GM20000 (cell line): ENCODE data around the gene BCAN.
"Not testable (repeated sequence)": the region's sequence is repeated elsewhere in the genome, so short reads cannot be mapped to it uniquely, and the experiment has no call there.

Source experiments
- DNase-seq: peaks from one replicate; pipeline ENCODE4 v3.0.0; 2012; ENCODE audit warnings: low spot score
- TF ChIP-seq, protein P1 (sequence below): IDR thresholded peaks from 2 replicates; pipeline ENCODE4 v1.5.1; 2012; ENCODE audit warnings: mild to moderate bottlenecking, control low read depth; ENCODE audit errors: extremely low read depth, missing control alignments

The BCAN gene

GRCh38 chr1:156626079-156626438 lies 15.9 kb upstream of the BCAN start:
- TF ChIP-seq, protein P1, sequence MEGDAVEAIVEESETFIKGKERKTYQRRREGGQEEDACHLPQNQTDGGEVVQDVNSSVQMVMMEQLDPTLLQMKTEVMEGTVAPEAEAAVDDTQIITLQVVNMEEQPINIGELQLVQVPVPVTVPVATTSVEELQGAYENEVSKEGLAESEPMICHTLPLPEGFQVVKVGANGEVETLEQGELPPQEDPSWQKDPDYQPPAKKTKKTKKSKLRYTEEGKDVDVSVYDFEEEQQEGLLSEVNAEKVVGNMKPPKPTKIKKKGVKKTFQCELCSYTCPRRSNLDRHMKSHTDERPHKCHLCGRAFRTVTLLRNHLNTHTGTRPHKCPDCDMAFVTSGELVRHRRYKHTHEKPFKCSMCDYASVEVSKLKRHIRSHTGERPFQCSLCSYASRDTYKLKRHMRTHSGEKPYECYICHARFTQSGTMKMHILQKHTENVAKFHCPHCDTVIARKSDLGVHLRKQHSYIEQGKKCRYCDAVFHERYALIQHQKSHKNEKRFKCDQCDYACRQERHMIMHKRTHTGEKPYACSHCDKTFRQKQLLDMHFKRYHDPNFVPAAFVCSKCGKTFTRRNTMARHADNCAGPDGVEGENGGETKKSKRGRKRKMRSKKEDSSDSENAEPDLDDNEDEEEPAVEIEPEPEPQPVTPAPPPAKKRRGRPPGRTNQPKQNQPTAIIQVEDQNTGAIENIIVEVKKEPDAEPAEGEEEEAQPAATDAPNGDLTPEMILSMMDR: no peak
- no peak for DNase-seq

DNA sequence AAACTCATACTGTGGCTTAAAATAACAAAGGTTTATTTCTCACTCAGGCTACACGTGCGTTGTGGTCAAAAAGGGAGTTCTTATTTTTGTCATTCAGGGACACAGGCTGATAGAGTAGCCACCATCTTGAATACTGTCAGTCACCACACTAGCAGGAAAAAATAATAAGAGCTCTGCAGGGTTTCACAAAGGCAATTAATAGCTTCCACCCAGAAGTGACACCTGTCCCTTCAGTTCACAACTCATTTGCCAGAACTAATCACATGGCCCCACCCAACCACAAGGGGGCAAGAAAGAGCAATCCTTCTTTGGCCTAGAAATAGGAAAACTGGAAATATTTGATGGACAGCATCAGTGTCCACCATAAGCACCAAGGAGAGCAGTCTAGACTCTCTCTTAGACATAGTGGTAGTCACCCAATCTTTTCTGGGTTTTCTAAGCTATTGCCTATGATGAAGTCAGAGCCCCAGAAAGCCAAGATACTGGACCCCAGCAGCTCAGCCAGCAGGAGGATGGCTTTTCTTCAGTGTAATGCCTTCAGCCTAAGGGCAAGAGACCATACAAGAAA lies 14.5 kb upstream of the BCAN start:
- TF ChIP-seq, protein P1: peak; percentile 78
- DNase-seq: peak; percentile 62

DNA sequence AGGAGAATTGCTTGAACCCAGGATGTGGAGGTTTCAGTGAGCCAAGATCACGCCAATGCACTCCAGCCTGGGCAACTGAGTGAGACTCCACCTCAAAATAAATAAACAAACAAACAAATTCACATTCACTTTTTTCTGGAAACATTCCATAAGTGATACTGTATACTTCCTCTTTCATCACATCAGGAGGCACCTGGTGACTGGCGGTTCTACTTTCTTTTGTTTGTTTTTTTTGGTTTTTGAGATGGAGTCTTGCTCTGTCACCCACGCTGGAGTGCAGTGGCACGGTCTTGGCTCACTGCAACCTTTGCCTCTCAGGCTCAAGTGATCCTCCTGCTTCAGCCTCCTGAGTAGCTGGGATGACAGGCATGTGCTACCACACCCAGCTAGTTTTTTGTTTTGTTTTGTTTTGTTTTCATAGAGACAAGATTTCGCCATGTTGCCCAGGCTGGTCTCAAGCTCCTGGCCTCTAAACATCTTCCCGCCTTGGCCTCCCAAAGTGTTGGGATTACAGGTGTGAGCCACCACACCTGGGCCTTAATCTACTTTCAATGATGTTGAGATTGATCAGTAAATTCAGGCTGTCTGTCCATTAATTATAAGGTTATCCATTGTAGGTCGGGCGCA lies 12.0 kb upstream of the BCAN start:
- TF ChIP-seq, protein P1: no peak
- DNase-seq: no peak

DNA sequence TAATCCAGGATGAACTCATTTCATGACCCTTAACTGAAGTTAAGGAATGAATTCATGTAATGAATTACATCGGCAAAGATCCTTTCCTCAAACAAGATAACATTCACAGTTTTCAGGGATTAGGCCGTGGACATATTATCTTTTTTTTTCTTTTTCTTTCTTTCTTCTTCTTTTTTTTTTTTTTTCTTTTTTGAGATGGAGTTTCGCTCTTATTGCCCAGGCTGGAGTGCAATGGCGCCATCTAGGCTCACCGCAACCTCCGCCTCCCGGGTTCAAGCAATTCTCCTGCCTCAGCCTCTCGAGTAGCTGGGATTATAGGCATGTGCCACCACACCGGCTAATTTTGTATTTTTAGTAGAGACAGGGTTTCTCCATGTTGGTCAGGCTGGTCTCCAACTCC lies 10.8 kb upstream of the BCAN start:
- not testable (repeated sequence) for DNase-seq

DNA sequence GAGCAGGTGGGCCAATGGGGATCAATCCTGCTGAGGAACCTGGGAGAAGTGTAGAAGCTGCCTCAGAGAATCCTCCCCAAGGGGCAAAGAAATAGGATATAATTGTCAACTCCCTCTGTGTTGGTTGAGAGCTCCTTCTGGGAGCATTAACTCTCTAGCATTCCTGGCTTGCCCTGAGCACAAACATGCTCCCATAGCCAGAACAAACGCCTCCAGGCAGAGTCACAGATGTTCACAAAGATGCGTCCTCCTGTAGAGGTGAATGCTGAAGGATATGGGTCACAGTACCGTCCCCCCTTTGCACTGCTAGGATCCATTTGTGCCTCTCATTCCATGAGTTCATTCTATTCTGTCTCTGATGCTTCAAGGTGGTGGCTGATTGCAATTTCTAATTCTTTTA lies 9.6 kb upstream of the BCAN start:
- TF ChIP-seq, protein P1: no peak
- DNase-seq: no peak

DNA sequence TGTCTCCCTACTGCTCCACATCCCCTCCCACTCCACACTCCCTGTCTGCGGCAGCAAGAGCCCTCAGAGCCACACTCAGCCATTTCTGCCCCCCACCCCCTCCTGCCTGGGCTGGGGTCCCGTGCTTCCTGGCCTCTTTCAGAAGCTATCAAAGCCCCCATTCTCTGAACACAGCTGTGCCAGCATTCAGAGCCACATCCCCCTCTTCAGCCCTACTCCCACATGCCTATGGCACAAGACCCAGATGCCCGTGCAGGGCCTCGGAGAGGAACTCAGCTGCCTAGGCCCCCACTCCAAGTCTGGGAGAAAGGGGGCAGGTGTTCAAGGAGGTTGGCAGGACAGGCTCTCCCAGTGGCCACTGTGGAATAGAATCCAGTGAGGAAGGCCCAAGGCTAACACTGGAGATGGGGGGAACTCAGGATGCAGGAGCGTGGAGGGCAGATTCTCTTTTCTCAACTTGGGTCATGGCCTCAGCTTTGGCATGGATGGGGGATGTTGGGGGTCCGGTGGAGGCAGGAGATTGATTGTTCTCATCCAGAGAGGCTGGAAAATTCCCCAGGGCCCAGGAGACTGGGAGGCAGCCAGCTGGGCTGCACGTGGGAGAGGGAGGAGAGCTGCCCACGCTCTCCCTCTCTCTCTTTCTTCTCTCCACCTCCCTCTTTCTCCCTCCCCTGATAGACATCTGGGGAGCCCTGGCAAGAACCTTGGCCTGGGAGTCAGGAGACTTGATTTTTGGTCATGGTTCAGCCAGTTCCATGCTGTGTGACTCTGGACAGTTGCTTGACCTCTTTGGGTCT lies 3.5 kb upstream of the BCAN start:
- DNase-seq: no peak
- TF ChIP-seq, protein P1: no peak

GRCh38 chr1:156639601-156640101 lies 2.3 kb upstream of the BCAN start:
- DNase-seq: no peak
- TF ChIP-seq, protein P1: no peak
